Suprapubic skin (tissue), 4 donors: Measurements from ENCODE around the gene COL1A1. TPM values are rescaled to one million over a fixed set of nuclear protein-coding genes. Genes with fewer than 3 reads are reported as not detected.

Experiments used
- DNase-seq, 2 donors: peaks; one replicate each; pipeline ENCODE4 v3.0.0-alpha.2; 2019; ENCODE audit warnings: low spot score in 2 of 2
- H3K27ac ChIP-seq: fragments of 200-600 bp; sonication (generic); one replicate; pipeline ENCODE4 v1.5.1; 2019
- H3K27me3 ChIP-seq: fragments of 200-600 bp; sonication (generic); one replicate; pipeline ENCODE4 v1.5.1; 2019
- H3K36me3 ChIP-seq: fragments of 200-600 bp; sonication (generic); one replicate; pipeline ENCODE4 v1.5.1; 2019
- H3K4me1 ChIP-seq: fragments of 200-600 bp; sonication (generic); one replicate; pipeline ENCODE4 v1.5.1; 2019
- H3K4me3 ChIP-seq: fragments of 200-600 bp; sonication (generic); one replicate; pipeline ENCODE4 v1.5.1; 2019; ENCODE audit warnings: mild to moderate bottlenecking
- H3K9me3 ChIP-seq: fragments of 200-600 bp; sonication (generic); one replicate; pipeline ENCODE4 v1.5.1; 2019
- EP300 ChIP-seq: sonication (generic); formaldehyde crosslinking; IDR thresholded peaks from one replicate; pipeline ENCODE4 v1.6.1; 2017; ENCODE audit warnings: antibody characterized with exemption
- POLR2A ChIP-seq, 2 donors: fragments of 450-650 bp; IDR thresholded peaks; one replicate each; pipeline ENCODE4 v1.6.1; 2017; ENCODE audit warnings: antibody characterized with exemption in 2 of 2, mild to moderate bottlenecking in 2 of 2, moderate library complexity in 2 of 2
- POLR2AphosphoS5 ChIP-seq, 3 donors: sonication (generic); formaldehyde crosslinking; IDR thresholded peaks; one replicate each; pipeline ENCODE4 v1.6.1; 2017; ENCODE audit warnings: antibody characterized with exemption in 3 of 3
- WGBS: methylation state at CpG from one replicate; pipeline ENCODE4 v1.1.5; 2018; 5-methylcytosine and 5-hydroxymethylcytosine counted together
- total RNA-seq, 4 donors: library from RNA; depleted of rRNA; stranded (reverse); fragments of >200 nt; gene quantifications; one replicate each; pipeline ENCODE4 v1.1.0, GENCODE V29; 2016
- TF ChIP-seq, protein P1 (sequence below), 2 donors: fragments of 200-600 bp in 1 of 2; fragments of 450-650 bp in 1 of 2; sonication (generic) in 1 of 2; IDR thresholded peaks; one replicate each; pipeline ENCODE4 v1.5.1; 2016 to 2019; ENCODE audit warnings: antibody characterized with exemption in 2 of 2, mild to moderate bottlenecking in 1 of 2, moderate library complexity in 1 of 2

The COL1A1 gene
- total RNA-seq, 4 donors from 2014 or later, result 19.2 to 56.8 (median 33.1) TPM

- Histone ChIP-seq H3K27me3 (no peaks in the 10 kb centered on the region), H3K9me3 (no peaks in the 10 kb centered on the region), H3K36me3 (peaks cover 64% of the 10 kb centered on the region), H3K27ac (no peak overlapping the region), H3K4me3 (no peak overlapping the region), H3K4me1 (peaks cover under 1% of the 10 kb centered on the region)
- no peak for DNase-seq
- 86% methylated on average over 8 of the region's 8 CpGs for WGBS
- TF ChIP-seq EP300, result no peak
Observed at GRCh38 chr17:50190293-50190602, 11.2 kb downstream of the COL1A1 start.

GRCh38 chr17:50189550-50190292, 11.7 kb downstream of the COL1A1 start:
- H3K27ac ChIP-seq, result no peak overlapping the region
- H3K4me3 ChIP-seq, result no peak overlapping the region
- H3K4me1 ChIP-seq, result peaks cover 6% of the 10 kb centered on the region
- TF ChIP-seq POLR2AphosphoS5 (IDR thresholded peaks at IDR 0.05) (no peak), POLR2A (IDR thresholded peaks at IDR 0.05) (no peak), EP300 (no peak)
- TF ChIP-seq, protein P1, sequence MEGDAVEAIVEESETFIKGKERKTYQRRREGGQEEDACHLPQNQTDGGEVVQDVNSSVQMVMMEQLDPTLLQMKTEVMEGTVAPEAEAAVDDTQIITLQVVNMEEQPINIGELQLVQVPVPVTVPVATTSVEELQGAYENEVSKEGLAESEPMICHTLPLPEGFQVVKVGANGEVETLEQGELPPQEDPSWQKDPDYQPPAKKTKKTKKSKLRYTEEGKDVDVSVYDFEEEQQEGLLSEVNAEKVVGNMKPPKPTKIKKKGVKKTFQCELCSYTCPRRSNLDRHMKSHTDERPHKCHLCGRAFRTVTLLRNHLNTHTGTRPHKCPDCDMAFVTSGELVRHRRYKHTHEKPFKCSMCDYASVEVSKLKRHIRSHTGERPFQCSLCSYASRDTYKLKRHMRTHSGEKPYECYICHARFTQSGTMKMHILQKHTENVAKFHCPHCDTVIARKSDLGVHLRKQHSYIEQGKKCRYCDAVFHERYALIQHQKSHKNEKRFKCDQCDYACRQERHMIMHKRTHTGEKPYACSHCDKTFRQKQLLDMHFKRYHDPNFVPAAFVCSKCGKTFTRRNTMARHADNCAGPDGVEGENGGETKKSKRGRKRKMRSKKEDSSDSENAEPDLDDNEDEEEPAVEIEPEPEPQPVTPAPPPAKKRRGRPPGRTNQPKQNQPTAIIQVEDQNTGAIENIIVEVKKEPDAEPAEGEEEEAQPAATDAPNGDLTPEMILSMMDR (IDR thresholded peaks at IDR 0.05), result no peak
- no peak for DNase-seq
- no peaks in the 10 kb centered on the region for H3K9me3 ChIP-seq
- WGBS, result 84% methylated on average over 13 of the region's 20 CpGs
- peaks cover 59% of the 10 kb centered on the region for H3K36me3 ChIP-seq
- no peaks in the 10 kb centered on the region for H3K27me3 ChIP-seq

DNA sequence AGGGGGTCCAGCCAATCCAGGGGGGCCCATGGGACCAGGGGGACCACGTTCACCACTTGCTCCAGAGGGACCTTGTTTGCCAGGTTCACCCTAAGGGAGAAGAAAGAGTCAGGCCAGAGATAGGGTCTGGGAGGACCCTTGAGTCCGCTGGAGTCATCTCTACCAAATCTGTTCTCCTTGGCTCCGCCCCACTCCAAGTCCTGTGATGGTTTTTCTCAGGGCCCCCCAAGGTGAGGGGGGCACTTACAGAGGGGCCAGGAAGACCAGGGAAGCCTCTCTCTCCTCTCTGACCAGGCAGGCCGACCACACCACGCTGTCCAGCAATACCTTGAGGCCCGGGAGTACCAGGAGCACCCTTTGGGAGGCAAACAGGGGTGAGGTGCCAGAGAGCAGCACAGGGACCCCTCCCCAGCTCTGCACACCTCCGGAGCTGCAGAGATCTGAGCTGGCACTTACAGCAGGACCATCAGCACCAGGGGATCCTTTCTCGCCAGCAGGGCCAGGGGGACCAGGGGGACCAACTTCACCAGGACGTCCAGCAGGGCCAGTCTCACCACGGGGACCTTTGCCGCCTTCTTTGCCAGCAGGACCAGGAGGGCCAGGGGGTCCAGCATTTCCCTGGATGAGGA, 12.4 kb downstream of the COL1A1 start:
- TF ChIP-seq, protein P1 (IDR thresholded peaks at IDR 0.05), result no peak
- TF ChIP-seq EP300 (no peak), POLR2A (IDR thresholded peaks at IDR 0.05) (no peak), POLR2AphosphoS5 (IDR thresholded peaks at IDR 0.05) (no peak)
- WGBS, result 70% methylated on average over 10 of the region's 11 CpGs
- Histone ChIP-seq H3K4me3 (no peak overlapping the region), H3K27ac (no peak overlapping the region), H3K9me3 (no peaks in the 10 kb centered on the region), H3K27me3 (no peaks in the 10 kb centered on the region), H3K36me3 (peaks cover 55% of the 10 kb centered on the region), H3K4me1 (peaks cover 13% of the 10 kb centered on the region)
- DNase-seq, result no peak

- Histone ChIP-seq H3K36me3 (peaks cover 50% of the 10 kb centered on the region), H3K4me3 (no peak overlapping the region), H3K27ac (no peak overlapping the region), H3K27me3 (no peaks in the 10 kb centered on the region), H3K9me3 (no peaks in the 10 kb centered on the region), H3K4me1 (peaks cover 18% of the 10 kb centered on the region)
- TF ChIP-seq POLR2AphosphoS5 (IDR thresholded peaks at IDR 0.05) (no peak), POLR2A (IDR thresholded peaks at IDR 0.05) (no peak), EP300 (no peak)
- TF ChIP-seq, protein P1 (IDR thresholded peaks at IDR 0.05), result no peak
- 64% methylated on average over 11 of the region's 13 CpGs for WGBS
- DNase-seq, result no peak
Observed at GRCh38 chr17:50188531-50188920, 12.9 kb downstream of the COL1A1 start.

DNA sequence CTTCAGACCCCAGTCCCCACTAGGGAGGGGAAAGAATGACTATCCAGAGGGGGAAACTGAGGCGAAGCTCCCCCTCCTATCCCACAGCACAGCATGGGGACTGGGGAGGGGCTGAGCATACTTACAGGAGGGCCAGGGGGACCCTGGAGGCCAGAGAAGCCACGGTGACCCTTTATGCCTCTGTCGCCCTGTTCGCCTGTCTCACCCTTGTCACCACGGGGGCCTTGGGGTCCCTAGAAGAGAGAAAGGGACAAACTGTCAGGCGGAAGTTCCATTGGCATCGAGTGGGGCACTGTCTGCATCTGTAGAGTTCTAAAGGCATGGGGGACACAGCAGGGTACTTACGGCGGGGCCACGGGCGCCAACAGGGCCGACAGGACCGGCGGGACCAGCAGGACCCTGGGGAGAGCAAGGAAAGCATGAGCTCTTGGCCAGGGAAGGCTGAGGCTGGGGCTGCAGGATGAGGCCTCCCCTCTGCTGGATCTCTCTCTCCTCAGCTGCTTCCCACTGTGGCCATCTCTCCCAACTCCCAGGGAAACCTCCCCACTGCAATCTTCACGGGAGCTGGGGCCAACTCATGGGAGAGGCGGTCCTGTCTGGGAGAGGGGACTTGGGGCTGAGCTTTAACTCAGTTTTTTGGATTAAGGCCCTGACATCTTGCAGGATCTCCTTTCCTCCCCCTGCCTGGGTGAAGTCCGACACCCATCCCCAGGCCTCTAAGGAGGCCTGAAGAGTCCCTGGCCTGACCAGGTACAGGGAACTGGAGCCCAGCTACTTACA, 13.5 kb downstream of the COL1A1 start:
- H3K36me3 ChIP-seq, result peaks cover 48% of the 10 kb centered on the region
- 70% methylated on average over 17 of the region's 17 CpGs for WGBS
- TF ChIP-seq EP300 (no peak), POLR2AphosphoS5 (IDR thresholded peaks at IDR 0.05) (no peak)
- TF ChIP-seq, protein P1 (IDR thresholded peaks at IDR 0.05), result no peak
- no peaks in the 10 kb centered on the region for H3K27me3 ChIP-seq
- H3K27ac ChIP-seq, result no peak overlapping the region
- H3K4me3 ChIP-seq, result no peak overlapping the region
- H3K9me3 ChIP-seq, result no peaks in the 10 kb centered on the region
- H3K4me1 ChIP-seq, result peaks cover 23% of the 10 kb centered on the region
- no peak for DNase-seq
